ENCODE results near the gene KLHL11.

DNA sequence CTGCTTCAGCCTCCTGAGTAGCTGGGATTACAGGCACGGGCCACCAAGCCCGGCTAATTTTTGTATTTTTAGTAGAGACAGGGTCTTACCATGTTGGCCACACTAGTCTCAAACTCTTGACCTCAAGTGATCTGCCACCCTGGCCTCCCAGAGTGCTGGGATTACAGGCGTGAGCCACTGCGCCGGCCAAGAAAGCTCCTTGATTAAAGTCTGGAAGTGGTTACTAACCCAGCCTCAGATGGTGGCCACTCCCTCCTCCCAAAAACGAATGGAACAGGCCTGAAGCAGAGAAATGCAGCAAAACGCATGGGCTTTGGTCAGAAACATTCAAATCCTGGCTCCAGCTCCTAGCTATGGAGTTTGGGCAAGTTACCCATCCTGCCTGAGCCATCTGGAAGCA lies 41.1 kb downstream of the KLHL11 start:
- no peak for TF ChIP-seq FOXA1 (IDR thresholded peaks at IDR 0.05)
- no peak for TF ChIP-seq FOXM1 (IDR thresholded peaks at IDR 0.05; ENCODE audit: borderline replicate concordance)
- TF ChIP-seq BHLHE40 (IDR thresholded peaks at IDR 0.05; ENCODE audit: borderline replicate concordance): no peak

Data from HEK293T (cell line).